A549 (cell line): ENCODE measurements around the gene MROH7.

Experiments used
- FOSL2 ChIP-seq, 2 experiments: fragments of 450-650 bp in 1 of 2; fragments of >200 bp in 1 of 2; sonication (Bioruptor Twin) in 1 of 2; formaldehyde crosslinking; IDR thresholded peaks; 2 replicates each; pipeline versions ENCODE4 v1.5.0 to v1.6.1; 2016 to 2020; ENCODE audit warnings: mild to moderate bottlenecking in 1 of 2, moderate library complexity in 1 of 2
- TF ChIP-seq, protein P1 (sequence below): fragments of >200 bp; sonication (Bioruptor Twin); formaldehyde crosslinking; IDR thresholded peaks from 3 replicates; pipeline ENCODE4 v1.5.1; 2016

DNA sequence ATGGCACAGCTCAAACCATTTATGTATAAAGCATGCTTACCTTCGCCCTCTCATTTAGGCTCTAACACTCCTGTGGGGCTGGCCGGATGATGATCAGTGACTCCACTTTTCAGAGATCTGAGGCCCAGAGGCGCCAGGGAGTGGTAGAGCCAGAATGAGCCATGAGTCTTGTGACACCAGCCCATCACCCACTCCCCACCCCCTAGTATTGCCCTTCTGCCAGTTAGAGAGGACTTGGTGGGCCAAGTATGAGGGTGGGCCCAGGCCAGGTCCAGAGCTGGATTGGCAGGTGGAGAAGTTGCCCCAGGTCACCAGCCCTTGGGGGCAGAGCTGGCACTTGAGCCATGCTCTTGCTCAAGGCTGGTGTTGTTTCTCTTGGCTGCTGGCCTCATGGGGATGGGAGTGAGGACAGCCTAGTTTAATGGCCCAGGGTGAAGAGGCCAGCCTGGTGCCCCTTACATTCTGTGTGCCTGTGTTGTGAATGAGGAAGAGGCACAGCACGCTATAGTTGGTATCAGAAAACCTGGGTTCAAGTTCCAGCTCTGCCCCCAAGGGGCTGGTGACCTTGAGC, 43.8 kb downstream of the MROH7 start:
- TF ChIP-seq FOSL2 (IDR thresholded peaks at IDR 0.05) (no peak), FOSL2 (CRISPR knock-in tag; IDR thresholded peaks at IDR 0.05) (no peak)
- TF ChIP-seq, protein P1, sequence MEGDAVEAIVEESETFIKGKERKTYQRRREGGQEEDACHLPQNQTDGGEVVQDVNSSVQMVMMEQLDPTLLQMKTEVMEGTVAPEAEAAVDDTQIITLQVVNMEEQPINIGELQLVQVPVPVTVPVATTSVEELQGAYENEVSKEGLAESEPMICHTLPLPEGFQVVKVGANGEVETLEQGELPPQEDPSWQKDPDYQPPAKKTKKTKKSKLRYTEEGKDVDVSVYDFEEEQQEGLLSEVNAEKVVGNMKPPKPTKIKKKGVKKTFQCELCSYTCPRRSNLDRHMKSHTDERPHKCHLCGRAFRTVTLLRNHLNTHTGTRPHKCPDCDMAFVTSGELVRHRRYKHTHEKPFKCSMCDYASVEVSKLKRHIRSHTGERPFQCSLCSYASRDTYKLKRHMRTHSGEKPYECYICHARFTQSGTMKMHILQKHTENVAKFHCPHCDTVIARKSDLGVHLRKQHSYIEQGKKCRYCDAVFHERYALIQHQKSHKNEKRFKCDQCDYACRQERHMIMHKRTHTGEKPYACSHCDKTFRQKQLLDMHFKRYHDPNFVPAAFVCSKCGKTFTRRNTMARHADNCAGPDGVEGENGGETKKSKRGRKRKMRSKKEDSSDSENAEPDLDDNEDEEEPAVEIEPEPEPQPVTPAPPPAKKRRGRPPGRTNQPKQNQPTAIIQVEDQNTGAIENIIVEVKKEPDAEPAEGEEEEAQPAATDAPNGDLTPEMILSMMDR = no peak
